NCI-H1092 treated with DMSO at 0.1 percent for 48 hours (cell line): ENCODE results near the gene UPF1.

Experiments
- DNase-seq: peaks from one replicate; lab custom pipeline; 2025; lab: John Stamatoyannopoulos, UW

Gene UPF1

GRCh38 chr19:18831524-18832305 is at the start of gene UPF1:
Gene UPF1, plus strand, starts transcription at chr19:18831959. Its CDS starts 251 bp downstream, at chr19:18832210.
- DNase-seq = peak; percentile 88

- DNase-seq = no peak
Observed at GRCh38 chr19:18782559-18783225, 49.1 kb upstream of the UPF1 start.

DNA sequence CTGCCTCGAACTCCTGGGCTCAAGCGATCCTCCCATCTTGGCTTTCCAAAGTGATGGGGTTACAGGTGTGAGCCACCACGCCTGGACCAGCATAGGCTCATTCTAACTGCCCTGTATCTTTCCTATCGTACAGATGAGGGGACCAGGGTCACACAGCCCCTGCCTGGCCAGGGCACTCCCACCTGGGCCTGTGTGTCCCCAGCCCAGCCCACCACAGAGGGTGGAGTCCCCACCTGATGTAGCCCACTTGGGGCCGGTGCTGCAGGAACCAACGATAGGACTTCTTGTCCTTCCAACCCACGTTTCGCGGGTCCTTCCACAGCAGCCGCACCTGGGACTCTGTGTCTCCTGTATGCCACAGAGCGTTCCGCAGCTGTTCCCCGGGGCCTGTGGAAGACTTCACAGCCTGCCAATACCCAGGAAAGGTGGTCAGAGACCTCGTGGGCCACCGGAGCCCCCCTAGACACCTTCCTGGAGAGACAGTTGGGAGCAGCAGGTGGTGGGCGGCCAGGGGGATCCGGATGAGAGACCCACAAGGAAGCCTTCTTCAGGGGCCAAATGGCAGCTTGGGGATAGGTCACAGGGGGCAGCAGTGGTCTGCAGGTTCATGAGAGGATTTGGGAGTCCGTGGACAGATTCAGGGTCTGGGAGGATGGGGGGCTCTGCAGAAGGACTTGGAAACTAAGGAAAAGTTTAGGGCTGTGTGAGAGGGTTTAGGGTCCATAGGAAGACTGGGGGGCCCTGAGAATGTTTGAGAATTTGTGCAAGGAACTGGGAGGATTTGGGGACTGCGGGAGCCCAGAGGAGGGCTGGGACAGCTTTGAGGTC is 47.6 kb upstream of the UPF1 start:
- DNase-seq = no peak

- no peak for DNase-seq
Observed at GRCh38 chr19:18784786-18785120, 47.0 kb upstream of the UPF1 start.

DNA sequence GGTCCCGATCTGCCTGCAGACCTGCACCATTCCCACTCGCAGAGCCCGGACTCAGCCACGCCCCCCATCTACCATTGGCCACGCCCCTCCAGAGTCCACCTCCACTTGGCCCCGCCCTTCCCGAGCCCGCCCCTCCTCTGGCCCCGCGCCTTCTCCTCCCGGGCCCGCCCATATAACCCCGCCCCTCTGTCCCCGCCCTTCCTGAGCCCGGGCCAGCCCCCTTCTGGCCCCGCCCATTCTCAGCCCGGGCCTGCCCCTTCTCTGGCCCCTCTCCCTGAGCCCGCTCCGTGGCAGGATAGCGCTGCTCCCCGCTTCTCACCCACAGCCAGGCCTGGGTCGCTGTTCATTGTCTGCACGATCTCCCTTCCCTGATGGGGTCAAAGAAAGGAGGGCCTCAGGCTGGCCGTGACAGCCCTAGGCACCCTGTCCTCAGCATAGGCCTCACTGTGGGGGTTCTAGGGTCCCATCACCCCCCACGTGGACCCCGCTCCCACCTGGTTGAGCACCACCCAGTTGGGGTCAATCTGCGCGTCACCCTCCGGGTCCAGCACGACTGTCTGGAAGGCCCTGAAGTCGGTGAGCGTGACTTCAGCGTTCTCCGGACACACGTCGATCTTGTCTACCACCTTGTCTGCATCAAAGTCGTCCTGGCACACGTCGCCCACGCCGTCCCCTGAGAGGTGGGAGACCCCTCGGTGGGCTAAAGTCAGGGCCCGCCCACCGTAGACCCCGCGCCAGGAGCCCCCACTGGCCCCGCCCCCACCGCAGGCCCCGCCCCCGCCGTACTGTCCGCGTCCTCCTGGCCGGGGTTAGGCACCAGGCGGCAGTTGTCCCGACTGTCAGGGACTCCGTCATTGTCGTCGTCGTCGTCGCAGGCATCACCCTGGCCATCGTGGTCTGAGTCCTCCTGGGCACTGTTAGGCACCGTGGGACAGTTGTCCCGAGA is 46.3 kb upstream of the UPF1 start:
- DNase-seq = peak; percentile 14

- no peak for DNase-seq
Observed at GRCh38 chr19:18788529-18789421, 43.0 kb upstream of the UPF1 start.

DNA sequence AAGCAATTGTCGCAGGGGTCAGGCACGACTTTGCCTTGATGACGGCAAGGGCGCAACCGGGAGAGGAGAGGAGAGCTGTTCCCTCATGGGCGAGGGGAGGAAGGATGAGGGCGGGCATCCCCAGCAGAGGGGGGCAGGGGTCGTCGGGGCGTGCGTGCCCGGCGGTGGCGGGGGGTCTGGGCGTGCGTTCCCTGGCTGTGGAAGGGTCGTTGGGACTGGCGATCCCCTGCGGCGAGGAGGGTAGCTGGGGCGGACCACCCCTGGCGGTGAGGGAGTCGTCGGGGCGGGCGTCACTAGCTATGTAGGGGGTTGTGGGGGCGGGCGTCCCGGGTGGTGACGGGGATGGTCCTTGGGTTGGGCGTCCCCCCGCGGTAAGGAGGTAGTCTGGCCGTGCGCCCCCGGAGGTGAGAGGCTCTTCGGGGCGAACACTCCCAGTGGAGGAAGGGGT is 42.3 kb upstream of the UPF1 start:
- no peak for DNase-seq

DNA sequence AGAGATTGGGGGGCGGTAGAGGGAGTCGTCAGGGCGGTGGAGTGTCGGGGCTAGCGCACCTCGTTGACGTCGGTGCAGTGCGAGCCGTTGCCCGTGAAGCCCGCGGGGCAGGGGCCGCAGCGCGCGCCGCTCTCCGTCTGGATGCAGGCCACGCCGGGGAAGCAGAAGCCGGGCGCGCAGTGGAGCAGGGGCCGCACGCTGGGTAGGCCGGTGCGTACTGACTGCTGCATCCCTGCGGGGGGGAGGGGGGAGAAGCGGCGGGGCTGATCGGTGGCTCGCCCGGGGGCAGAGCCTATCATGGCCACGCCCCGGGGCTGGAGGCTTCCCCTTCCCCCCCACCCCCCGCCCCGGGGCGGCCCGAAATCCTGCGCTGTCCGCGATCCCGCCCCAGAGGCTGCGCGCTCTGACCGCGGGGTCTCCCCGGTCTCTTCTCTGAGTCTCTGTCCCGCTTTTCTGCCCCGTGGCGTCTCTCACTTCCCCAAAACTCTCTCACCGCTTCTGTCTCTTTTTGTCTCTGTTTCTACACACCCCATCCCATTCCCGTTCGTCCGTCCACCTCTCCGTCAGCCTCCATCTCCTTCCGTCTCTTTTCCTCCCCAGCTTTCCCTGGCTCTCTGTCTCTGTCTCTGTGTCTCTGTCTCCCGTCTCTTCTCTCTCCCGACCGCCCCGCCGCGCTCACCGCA is 41.7 kb upstream of the UPF1 start:
- no peak for DNase-seq

- no peak for DNase-seq
Observed at GRCh38 chr19:18790566-18791314, 41.0 kb upstream of the UPF1 start, which contains the start of gene COMP. Gene COMP, minus strand, starts transcription at chr19:18791305. Its CDS starts 36 bp downstream, at chr19:18791269.

DNA sequence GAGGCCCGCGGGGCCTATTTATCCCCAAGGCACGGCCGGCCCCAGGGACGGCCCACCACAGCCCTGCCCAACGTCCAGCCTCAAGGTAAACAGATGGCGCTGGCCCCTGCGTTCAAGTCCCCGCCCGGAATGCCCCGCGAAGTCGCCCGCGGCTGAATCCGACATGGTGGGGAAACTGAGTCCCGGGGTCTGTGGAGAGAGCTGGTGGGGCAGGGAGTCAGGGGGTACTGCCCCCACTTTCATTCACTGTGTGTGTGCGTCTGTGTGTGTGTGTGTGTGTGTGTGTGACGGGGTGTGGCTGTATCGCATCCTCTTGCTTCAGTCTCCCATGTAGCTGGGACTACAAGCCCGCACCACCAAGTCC is 40.5 kb upstream of the UPF1 start:
- DNase-seq = no peak

- no peak for DNase-seq
Observed at GRCh38 chr19:18792661-18793060, 39.1 kb upstream of the UPF1 start.

DNA sequence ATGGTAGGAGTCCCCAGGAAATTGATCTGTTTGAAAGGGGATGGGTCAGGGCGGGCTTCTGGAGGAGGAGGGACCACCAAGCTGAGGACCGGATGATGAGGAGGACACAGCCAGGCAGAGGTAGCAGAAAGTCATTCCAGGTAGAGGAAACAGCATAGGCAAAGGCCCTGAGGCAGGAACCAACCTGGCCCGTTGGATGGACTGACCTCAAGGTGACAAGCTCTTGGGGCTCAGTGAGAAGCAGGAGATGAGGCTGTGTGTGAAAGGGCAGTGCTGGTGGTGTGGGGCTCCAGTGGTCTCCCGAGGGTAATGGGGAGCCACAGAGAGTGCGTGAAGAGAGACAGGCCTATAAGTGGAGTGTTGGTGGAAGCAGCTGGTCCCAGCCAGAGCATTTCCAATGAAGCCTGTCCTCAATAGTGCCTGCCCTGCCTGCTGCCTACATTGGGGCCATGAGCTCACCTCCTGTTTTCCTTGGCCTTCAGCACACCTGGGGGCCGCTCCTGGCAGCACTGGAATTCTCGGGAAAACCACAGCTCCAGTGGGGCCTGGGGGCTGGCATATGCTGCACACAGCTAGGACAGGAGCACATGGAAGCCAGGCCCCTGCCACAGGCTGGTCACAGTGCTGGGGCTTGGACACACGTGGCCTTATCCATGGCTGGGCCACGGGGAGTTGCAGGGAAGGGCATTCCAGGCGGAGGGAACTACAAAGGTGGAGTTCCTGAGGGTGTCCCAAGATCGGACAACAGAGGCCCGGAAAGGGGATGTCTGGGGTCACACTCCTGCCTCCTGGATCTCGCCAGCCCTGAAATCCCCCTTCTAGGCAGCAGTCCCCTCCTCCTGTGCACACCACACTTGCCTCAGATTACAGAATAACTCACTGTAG is 38.4 kb upstream of the UPF1 start:
- DNase-seq = no peak

GRCh38 chr19:18794029-18794313 is 37.8 kb upstream of the UPF1 start:
- no peak for DNase-seq

- no peak for DNase-seq
Observed at GRCh38 chr19:18794692-18795091, 37.1 kb upstream of the UPF1 start.

DNA sequence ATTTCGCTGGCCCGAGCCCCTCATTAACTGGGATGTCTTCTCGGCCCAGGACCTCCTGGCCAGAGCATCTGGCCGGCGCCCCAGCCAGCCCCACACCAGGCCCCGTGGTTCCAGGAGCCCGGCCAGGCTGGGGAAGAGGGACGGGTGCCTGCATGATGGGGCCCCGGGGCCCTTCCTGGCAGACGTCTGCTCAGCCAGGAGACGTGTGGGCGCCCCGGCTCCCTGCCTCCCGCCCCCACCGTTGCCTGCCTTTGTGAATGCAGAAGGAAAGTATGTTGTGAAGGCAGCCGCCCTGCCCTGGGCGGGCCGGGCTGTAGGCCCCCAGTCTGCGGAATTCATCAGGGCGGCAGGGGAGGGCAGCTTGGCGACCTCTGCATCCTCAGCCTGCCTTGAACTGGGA is 36.2 kb upstream of the UPF1 start:
- no peak for DNase-seq

DNA sequence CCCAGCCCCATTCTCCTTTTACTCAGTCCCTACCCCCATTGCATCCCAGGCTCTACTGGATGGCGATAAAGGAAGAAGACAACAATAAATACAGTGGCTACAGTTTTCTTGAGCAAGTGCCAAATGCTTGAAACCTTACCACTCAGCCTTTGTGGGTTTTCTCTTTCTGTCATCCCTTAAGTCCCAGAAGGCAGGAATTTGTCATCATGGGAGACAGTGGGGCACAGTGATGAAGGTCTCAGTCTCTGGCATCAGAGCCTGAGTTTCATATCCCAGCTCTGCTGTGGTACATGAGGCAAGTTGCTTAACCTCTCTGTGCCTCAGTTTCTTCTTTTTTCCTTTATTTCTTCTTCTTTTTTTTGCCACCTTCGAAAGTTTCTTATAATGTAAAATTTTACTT is 35.5 kb upstream of the UPF1 start:
- no peak for DNase-seq

DNA sequence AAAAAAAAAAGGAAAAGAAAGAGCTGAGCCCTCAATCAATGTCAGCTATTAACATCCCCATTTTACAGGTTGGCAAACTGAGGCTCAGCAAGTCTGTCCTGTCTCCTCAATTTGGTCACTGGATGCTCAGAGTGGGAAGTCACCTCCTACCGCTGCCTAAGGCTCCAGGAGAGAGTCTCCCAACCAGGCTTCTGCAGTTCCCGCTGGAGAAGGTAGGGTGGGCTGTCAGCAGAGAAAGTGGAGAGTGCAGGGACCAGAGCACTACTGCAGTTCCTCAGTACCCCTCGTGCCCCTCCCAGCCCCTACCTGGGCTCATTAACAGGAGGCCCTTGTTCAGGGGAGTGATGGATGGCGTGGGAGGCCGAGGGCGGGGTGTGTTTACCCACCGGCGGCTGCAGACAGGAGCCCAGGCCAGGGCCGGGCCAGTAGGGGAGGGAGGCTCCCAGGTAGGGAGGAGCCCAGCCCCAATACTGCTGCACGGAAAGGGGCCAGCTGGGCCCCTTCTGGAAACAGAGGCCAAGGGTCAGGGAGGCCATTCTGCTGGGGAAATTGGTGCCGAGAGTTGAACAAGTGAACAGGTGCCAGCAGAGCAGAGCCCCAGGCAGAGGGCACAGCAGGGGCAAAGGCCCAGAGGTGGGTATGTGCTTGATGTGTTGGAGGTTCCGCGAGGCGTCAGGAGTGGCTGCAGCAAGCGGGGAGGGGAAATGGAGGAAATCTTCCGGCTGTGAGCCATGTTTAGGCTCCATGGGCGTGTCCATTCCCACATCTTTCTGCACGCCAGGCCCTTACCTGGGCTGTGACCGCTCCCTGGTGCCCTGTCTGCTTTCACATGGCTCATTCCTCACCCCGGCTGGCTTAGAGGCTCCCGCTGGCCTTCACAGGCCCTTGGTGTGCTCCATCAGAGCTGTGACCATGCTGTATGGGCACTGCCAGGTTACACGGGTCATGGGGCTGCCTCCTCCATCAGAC is 33.1 kb upstream of the UPF1 start:
- DNase-seq = no peak
